ENCODE data around the gene AVEN. TPM values are rescaled to one million over a fixed set of nuclear protein-coding genes. Genes with fewer than 3 reads are reported as not detected.

The AVEN gene
- polyA plus RNA-seq, 1 of the 3 experiments (the other 2 are of a cell fraction): 7.5 TPM

DNA sequence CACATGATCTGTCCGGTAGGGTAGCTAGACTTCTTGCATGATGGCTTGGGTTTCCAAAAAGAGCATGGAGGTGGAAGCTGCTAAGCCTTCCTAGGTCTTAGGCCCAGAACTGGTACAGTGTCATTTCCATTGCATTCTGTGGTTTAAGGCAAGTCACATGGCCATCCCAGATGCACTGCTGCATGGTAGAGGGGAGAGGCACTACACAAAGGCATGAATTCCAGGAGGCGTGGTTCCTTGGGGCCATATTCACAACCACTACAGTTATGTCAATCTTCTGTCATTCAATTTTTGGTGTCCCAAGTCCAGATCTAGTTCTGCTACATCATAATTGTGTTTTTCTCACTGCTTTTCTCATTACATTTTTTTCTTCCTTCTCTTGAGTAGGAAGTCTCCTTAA lies 192.9 kb downstream of the AVEN start:
- H3F3A ChIP-seq (replicated peaks; ENCODE audit: insufficient read depth): no peaks in the 10 kb centered on the region
- H3K36me3 ChIP-seq (replicated peaks in 1 of 2; ENCODE audit: control insufficient read depth in 1 of 2, insufficient read depth in 2 of 2, low read length in 1 of 2): no peaks in the 10 kb centered on the region
- H3K9me3 ChIP-seq: no peaks in the 10 kb centered on the region
- H4K20me1 ChIP-seq (ENCODE audit: insufficient read depth): no peaks in the 10 kb centered on the region
- DNase-seq: no peak
- POLR2A ChIA-PET: no interaction called here
- H3K4me3 ChIP-seq (ENCODE audit: low read depth in 2 of 2, low read length in 1 of 2): no peak overlapping the region
- no peak overlapping the region for H3K4me2 ChIP-seq
- H3K79me2 ChIP-seq (ENCODE audit: insufficient read depth): no peaks in the 10 kb centered on the region
- TF ChIP-seq SIN3A (IDR thresholded peaks at IDR 0.05; ENCODE audit: borderline replicate concordance, low read depth, low read length) (no peak), RCOR1 (IDR thresholded peaks at IDR 0.05; ENCODE audit: low read length) (no peak), FOSL2 (IDR thresholded peaks at IDR 0.05; ENCODE audit: borderline replicate concordance, low read depth) (no peak), EP300 (IDR thresholded peaks at IDR 0.05; ENCODE audit: borderline replicate concordance in 1 of 2, low read depth in 1 of 2, low read length in 1 of 2) (no peak), PBX3 (IDR thresholded peaks at IDR 0.05) (no peak), RAD21 (IDR thresholded peaks at IDR 0.05; ENCODE audit: low read length) (no peak), SMC3 (IDR thresholded peaks at IDR 0.05; ENCODE audit: low read depth, low read length) (no peak), NRF1 (IDR thresholded peaks at IDR 0.05; ENCODE audit: low read depth, low read length) (no peak), NFIC (IDR thresholded peaks at IDR 0.05; ENCODE audit: borderline replicate concordance) (no peak), ELF1 (IDR thresholded peaks at IDR 0.05) (no peak), MXI1 (IDR thresholded peaks at IDR 0.05; ENCODE audit: low read depth, low read length) (no peak), POLR2AphosphoS5 (IDR thresholded peaks at IDR 0.05; ENCODE audit: low read depth, low read length) (no peak), GABPA (IDR thresholded peaks at IDR 0.05; ENCODE audit: low read depth) (no peak)
- TF ChIP-seq, protein P1, sequence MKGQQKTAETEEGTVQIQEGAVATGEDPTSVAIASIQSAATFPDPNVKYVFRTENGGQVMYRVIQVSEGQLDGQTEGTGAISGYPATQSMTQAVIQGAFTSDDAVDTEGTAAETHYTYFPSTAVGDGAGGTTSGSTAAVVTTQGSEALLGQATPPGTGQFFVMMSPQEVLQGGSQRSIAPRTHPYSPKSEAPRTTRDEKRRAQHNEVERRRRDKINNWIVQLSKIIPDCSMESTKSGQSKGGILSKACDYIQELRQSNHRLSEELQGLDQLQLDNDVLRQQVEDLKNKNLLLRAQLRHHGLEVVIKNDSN (IDR thresholded peaks at IDR 0.05; ENCODE audit: borderline replicate concordance, low read depth): no peak
- TF ChIP-seq, protein P2, sequence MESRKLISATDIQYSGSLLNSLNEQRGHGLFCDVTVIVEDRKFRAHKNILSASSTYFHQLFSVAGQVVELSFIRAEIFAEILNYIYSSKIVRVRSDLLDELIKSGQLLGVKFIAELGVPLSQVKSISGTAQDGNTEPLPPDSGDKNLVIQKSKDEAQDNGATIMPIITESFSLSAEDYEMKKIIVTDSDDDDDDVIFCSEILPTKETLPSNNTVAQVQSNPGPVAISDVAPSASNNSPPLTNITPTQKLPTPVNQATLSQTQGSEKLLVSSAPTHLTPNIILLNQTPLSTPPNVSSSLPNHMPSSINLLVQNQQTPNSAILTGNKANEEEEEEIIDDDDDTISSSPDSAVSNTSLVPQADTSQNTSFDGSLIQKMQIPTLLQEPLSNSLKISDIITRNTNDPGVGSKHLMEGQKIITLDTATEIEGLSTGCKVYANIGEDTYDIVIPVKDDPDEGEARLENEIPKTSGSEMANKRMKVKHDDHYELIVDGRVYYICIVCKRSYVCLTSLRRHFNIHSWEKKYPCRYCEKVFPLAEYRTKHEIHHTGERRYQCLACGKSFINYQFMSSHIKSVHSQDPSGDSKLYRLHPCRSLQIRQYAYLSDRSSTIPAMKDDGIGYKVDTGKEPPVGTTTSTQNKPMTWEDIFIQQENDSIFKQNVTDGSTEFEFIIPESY (IDR thresholded peaks at IDR 0.05; ENCODE audit: borderline replicate concordance, low read depth): no peak
- TF ChIP-seq, protein P3, sequence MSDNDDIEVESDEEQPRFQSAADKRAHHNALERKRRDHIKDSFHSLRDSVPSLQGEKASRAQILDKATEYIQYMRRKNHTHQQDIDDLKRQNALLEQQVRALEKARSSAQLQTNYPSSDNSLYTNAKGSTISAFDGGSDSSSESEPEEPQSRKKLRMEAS (IDR thresholded peaks at IDR 0.05; ENCODE audit: low read depth): no peak
- TF ChIP-seq, protein P4, sequence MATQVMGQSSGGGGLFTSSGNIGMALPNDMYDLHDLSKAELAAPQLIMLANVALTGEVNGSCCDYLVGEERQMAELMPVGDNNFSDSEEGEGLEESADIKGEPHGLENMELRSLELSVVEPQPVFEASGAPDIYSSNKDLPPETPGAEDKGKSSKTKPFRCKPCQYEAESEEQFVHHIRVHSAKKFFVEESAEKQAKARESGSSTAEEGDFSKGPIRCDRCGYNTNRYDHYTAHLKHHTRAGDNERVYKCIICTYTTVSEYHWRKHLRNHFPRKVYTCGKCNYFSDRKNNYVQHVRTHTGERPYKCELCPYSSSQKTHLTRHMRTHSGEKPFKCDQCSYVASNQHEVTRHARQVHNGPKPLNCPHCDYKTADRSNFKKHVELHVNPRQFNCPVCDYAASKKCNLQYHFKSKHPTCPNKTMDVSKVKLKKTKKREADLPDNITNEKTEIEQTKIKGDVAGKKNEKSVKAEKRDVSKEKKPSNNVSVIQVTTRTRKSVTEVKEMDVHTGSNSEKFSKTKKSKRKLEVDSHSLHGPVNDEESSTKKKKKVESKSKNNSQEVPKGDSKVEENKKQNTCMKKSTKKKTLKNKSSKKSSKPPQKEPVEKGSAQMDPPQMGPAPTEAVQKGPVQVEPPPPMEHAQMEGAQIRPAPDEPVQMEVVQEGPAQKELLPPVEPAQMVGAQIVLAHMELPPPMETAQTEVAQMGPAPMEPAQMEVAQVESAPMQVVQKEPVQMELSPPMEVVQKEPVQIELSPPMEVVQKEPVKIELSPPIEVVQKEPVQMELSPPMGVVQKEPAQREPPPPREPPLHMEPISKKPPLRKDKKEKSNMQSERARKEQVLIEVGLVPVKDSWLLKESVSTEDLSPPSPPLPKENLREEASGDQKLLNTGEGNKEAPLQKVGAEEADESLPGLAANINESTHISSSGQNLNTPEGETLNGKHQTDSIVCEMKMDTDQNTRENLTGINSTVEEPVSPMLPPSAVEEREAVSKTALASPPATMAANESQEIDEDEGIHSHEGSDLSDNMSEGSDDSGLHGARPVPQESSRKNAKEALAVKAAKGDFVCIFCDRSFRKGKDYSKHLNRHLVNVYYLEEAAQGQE (IDR thresholded peaks at IDR 0.05; ENCODE audit: low read depth, low read length): no peak
- TF ChIP-seq, protein P5, sequence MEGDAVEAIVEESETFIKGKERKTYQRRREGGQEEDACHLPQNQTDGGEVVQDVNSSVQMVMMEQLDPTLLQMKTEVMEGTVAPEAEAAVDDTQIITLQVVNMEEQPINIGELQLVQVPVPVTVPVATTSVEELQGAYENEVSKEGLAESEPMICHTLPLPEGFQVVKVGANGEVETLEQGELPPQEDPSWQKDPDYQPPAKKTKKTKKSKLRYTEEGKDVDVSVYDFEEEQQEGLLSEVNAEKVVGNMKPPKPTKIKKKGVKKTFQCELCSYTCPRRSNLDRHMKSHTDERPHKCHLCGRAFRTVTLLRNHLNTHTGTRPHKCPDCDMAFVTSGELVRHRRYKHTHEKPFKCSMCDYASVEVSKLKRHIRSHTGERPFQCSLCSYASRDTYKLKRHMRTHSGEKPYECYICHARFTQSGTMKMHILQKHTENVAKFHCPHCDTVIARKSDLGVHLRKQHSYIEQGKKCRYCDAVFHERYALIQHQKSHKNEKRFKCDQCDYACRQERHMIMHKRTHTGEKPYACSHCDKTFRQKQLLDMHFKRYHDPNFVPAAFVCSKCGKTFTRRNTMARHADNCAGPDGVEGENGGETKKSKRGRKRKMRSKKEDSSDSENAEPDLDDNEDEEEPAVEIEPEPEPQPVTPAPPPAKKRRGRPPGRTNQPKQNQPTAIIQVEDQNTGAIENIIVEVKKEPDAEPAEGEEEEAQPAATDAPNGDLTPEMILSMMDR (IDR thresholded peaks at IDR 0.05): no peak
- TF ChIP-seq, protein P6, sequence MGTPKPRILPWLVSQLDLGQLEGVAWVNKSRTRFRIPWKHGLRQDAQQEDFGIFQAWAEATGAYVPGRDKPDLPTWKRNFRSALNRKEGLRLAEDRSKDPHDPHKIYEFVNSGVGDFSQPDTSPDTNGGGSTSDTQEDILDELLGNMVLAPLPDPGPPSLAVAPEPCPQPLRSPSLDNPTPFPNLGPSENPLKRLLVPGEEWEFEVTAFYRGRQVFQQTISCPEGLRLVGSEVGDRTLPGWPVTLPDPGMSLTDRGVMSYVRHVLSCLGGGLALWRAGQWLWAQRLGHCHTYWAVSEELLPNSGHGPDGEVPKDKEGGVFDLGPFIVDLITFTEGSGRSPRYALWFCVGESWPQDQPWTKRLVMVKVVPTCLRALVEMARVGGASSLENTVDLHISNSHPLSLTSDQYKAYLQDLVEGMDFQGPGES (IDR thresholded peaks at IDR 0.05; ENCODE audit: low read depth, low read length): no peak
- H3K27ac ChIP-seq (ENCODE audit: low read depth in 2 of 2, low read length in 1 of 2): no peak overlapping the region
- H3K4me1 ChIP-seq (ENCODE audit: control insufficient read depth in 1 of 2, insufficient read depth in 2 of 2, low read depth in 1 of 2, low read length in 1 of 2): no peaks in the 10 kb centered on the region
- no peak overlapping the region for H3K9ac ChIP-seq
- WGBS (ENCODE audit: low lambda C conversion rate): 83% methylated on average over 2 of the region's 2 CpGs
- H2AFZ ChIP-seq (ENCODE audit: low read depth): no peak overlapping the region
- no peaks in the 10 kb centered on the region for H3K9me2 ChIP-seq
- CTCF ChIA-PET: no interaction called here
- no peaks in the 10 kb centered on the region for H3K27me3 ChIP-seq (ENCODE audit: insufficient read depth)
